ENCODE results near the gene SPSB3.

Gene SPSB3

GRCh38 chr16:1782408-1783264, at the start of gene SPSB3, which contains the start of gene NUBP2:
Gene SPSB3 (minus strand): TSS chr16:1782571. CDS start chr16:1781483, 1,088 bp downstream.
Gene NUBP2 (plus strand): TSS chr16:1782960. CDS start chr16:1783021, 61 bp downstream.
- peak; percentile 99 for DNase-seq

- DNase-seq = no peak
These were observed 49.1 kb upstream of the SPSB3 start for GRCh38 chr16:1831186-1832075.

- DNase-seq = no peak
These were observed 47.8 kb upstream of the SPSB3 start for GRCh38 chr16:1830213-1830612.

- DNase-seq = no peak
These were observed 46.5 kb upstream of the SPSB3 start for GRCh38 chr16:1828645-1829410.

GRCh38 chr16:1826691-1827573, 44.6 kb upstream of the SPSB3 start, which contains the start of the genes FAHD1 and HAGH:
Gene FAHD1 (plus strand): TSS chr16:1827206. CDS start chr16:1827239, 33 bp downstream.
Gene HAGH (minus strand): TSS chr16:1826825. CDS start chr16:1826787, 38 bp downstream.
- peak; percentile 91 for DNase-seq

- peak; percentile 67 for DNase-seq
These were observed 43.7 kb upstream of the SPSB3 start for GRCh38 chr16:1825864-1826690.

- DNase-seq = no peak
These were observed 43.1 kb upstream of the SPSB3 start for GRCh38 chr16:1825381-1825863.

GRCh38 chr16:1823821-1824220, 41.5 kb upstream of the SPSB3 start:
- no peak for DNase-seq

GRCh38 chr16:1822801-1823200, 40.4 kb upstream of the SPSB3 start:
- DNase-seq = no peak

- no peak for DNase-seq
These were observed 39.7 kb upstream of the SPSB3 start for GRCh38 chr16:1821861-1822611.

GRCh38 chr16:1820946-1821290, 38.5 kb upstream of the SPSB3 start:
- no peak for DNase-seq

GRCh38 chr16:1820096-1820945, 38.0 kb upstream of the SPSB3 start:
- DNase-seq = no peak

- DNase-seq = no peak
These were observed 37.2 kb upstream of the SPSB3 start for GRCh38 chr16:1819611-1820010.

GRCh38 chr16:1818873-1819525, 36.6 kb upstream of the SPSB3 start:
- no peak for DNase-seq

GRCh38 chr16:1818204-1818872, 36.0 kb upstream of the SPSB3 start:
- DNase-seq = no peak

- DNase-seq = no peak
These were observed 35.3 kb upstream of the SPSB3 start for GRCh38 chr16:1817716-1818115.

- no peak for DNase-seq
These were observed 34.9 kb upstream of the SPSB3 start for GRCh38 chr16:1817276-1817589.
